Measurements from ENCODE around the gene SLC38A8. TPM values are rescaled to one million over a fixed set of nuclear protein-coding genes. Genes with fewer than 3 reads are reported as not detected.

The SLC38A8 gene
- total RNA-seq, 1 donor from 2014 or later = not detected

DNA sequence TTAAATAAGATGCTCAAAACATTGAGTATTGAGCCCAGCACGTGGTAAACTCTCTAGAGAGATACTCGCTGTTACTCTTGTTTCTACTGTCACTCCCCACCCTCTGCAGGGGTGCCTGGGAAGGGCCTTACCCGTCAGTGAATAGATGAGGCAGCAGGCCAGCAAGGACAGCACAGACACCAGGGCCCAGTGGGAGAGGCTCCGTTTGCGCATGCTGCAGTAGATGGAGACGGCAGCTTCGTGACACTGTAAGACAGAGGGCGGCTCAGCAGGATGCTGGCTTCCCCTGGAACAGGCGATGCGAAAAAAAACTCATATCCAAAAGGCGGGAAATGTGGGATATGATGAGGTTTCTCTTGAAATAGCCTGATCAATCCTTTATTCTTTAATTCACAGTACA lies 20.0 kb downstream of the SLC38A8 start:
- no peak overlapping the region for H3K27ac ChIP-seq
- H3K4me1 ChIP-seq = no peaks in the 10 kb centered on the region
- intact Hi-C loops (cut with DNase I) = no loop called here
- TF ChIP-seq, protein P1, sequence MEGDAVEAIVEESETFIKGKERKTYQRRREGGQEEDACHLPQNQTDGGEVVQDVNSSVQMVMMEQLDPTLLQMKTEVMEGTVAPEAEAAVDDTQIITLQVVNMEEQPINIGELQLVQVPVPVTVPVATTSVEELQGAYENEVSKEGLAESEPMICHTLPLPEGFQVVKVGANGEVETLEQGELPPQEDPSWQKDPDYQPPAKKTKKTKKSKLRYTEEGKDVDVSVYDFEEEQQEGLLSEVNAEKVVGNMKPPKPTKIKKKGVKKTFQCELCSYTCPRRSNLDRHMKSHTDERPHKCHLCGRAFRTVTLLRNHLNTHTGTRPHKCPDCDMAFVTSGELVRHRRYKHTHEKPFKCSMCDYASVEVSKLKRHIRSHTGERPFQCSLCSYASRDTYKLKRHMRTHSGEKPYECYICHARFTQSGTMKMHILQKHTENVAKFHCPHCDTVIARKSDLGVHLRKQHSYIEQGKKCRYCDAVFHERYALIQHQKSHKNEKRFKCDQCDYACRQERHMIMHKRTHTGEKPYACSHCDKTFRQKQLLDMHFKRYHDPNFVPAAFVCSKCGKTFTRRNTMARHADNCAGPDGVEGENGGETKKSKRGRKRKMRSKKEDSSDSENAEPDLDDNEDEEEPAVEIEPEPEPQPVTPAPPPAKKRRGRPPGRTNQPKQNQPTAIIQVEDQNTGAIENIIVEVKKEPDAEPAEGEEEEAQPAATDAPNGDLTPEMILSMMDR (IDR thresholded peaks at IDR 0.05) = no peak
- no peak overlapping the region for H3K4me3 ChIP-seq
- no peaks in the 10 kb centered on the region for H3K27me3 ChIP-seq
- H3K36me3 ChIP-seq = no peaks in the 10 kb centered on the region
- DNase-seq (ENCODE audit: low spot score in 2 of 2) = no peak
- peaks cover 0 to 14% of the 10 kb centered on the region in 2 donors for H3K9me3 ChIP-seq

DNA sequence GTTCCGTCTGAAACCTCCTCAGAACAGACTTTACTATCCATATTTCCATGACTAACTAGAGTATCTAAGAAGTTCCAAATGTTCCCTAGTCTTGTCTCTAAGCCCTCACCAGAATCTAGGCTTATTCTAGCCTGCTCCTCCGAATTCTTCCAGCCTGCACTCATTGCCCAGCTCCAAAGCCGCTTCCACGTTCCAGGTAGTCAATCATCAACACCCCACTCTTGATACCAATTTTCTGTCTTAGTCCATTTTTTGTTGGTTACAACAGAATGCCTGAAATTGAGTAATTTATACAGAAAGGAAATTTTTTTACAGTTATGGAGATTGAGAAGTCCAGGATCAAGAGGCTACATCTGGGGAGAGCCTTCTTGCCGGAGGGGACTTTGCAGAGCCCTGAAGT lies 21.1 kb downstream of the SLC38A8 start:
- Histone ChIP-seq H3K4me3 (no peak overlapping the region), H3K27me3 (no peaks in the 10 kb centered on the region), H3K4me1 (no peaks in the 10 kb centered on the region), H3K36me3 (no peaks in the 10 kb centered on the region), H3K27ac (no peak overlapping the region), H3K9me3 (peaks cover 0 to 14% of the 10 kb centered on the region in 2 donors)
- DNase-seq (ENCODE audit: low spot score in 2 of 2) = no peak
- TF ChIP-seq, protein P1 (IDR thresholded peaks at IDR 0.05) = no peak
- intact Hi-C loops (cut with DNase I) = no loop called here

DNA sequence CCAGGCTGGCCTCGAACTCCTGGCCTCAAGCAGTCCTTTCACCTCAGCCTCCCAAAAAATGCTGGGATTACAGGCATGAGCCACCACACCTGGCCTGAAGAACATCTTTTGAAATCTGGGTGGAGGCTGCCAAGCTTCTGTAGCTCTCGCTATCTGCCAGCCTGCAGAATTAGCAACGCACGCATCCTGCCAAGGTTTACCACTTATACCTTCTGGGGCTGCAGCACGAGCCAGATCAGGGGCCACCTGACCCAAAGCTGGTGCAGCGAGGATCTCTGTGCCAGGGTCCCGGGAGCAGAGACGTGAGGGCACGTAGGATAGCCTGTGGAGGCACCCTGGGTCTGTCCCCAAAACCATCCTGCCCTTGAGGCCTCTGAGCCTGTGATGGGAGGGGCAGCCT lies 22.2 kb downstream of the SLC38A8 start:
- DNase-seq (ENCODE audit: low spot score in 2 of 2) = no peak
- H3K9me3 ChIP-seq = peaks cover 0 to 14% of the 10 kb centered on the region in 2 donors
- no peaks in the 10 kb centered on the region for H3K4me1 ChIP-seq
- TF ChIP-seq, protein P1 (IDR thresholded peaks at IDR 0.05) = no peak
- no peak overlapping the region for H3K27ac ChIP-seq
- H3K36me3 ChIP-seq = no peaks in the 10 kb centered on the region
- intact Hi-C loops (cut with DNase I) = no loop called here
- no peaks in the 10 kb centered on the region for H3K27me3 ChIP-seq
- H3K4me3 ChIP-seq = no peak overlapping the region

DNA sequence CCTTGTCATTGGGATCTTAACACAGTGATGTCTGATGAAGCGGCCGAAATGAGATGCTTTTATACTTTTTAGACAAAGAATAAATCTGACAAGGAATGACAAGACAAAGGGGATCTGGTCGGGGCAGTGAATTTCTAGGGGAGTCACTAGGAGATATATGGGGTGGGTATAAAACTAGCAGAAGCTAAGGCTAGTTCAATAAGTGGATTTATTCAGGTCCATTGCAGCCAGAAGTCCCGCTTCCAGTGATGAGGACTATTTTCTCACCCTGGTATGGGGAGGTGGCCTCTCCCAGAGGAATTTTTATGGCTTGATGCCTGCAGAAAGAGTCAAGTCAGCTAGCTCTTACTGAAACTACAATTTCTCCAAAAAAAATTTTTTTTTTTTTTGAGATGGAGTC lies 23.9 kb downstream of the SLC38A8 start:
- Histone ChIP-seq H3K27me3 (no peaks in the 10 kb centered on the region), H3K9me3 (peaks cover 0 to 14% of the 10 kb centered on the region in 2 donors), H3K4me1 (no peaks in the 10 kb centered on the region), H3K27ac (no peak overlapping the region), H3K36me3 (no peaks in the 10 kb centered on the region), H3K4me3 (no peak overlapping the region)
- TF ChIP-seq, protein P1 (IDR thresholded peaks at IDR 0.05) = no peak
- no peak for DNase-seq (ENCODE audit: low spot score in 2 of 2)
- intact Hi-C loops (cut with DNase I) = no loop called here

DNA sequence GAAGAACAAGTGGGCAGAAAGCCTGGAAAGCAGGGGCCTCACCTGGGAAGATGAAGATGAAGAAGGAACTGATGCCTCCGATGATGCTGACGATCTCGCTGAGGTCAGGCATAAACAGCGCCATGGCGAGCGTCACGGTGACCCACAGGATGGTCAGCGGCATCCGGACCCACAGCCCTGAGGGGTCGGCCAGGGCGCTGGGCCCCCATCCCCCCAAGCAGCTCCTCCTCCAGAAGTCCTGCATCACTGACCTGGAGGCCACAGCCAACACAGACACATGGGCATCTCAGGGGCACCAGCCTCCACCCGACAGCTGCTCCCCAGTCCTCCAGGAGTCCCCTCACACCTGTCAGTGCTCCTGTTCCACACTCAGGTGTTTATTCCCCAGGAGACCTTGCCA lies 26.1 kb downstream of the SLC38A8 start:
- no peak overlapping the region for H3K4me3 ChIP-seq
- H3K27me3 ChIP-seq = no peaks in the 10 kb centered on the region
- H3K27ac ChIP-seq = no peak overlapping the region
- H3K4me1 ChIP-seq = no peaks in the 10 kb centered on the region
- TF ChIP-seq, protein P1 (IDR thresholded peaks at IDR 0.05) = no peak
- peaks cover 0 to 9% of the 10 kb centered on the region in 2 donors for H3K9me3 ChIP-seq
- no peak for DNase-seq (ENCODE audit: low spot score in 2 of 2)
- H3K36me3 ChIP-seq = no peaks in the 10 kb centered on the region
- intact Hi-C loops (cut with DNase I) = no loop called here

DNA sequence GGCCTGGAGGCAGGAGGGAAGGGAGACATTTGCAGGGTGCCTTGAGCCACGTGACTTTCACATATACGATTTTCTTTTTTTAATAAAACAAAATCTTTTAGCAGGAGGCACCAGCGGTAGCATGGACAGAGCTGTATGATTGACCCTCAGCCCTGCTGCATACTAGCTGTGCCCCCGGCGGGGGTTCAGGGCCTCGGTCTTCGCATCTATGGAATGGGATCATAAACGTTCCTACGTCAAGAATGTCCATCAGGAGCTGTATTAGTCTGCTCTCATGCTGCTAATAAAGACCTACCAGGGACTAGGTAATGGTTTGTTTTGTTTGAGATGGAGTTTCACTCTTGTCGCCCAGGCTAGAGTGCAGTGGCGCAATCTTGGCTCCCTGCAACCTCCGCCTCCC lies 27.2 kb downstream of the SLC38A8 start:
- intact Hi-C loops (cut with DNase I) = no loop called here
- TF ChIP-seq, protein P1 (IDR thresholded peaks at IDR 0.05) = no peak
- no peaks in the 10 kb centered on the region for H3K4me1 ChIP-seq

More for the DNA sequence above, 27.2 kb downstream of the SLC38A8 start:
- H3K4me3 ChIP-seq = no peak overlapping the region
- no peak for DNase-seq (ENCODE audit: low spot score in 2 of 2)
- peaks cover 0 to 3% of the 10 kb centered on the region in 2 donors for H3K9me3 ChIP-seq
- H3K27me3 ChIP-seq = no peaks in the 10 kb centered on the region
- no peak overlapping the region for H3K27ac ChIP-seq
- no peaks in the 10 kb centered on the region for H3K36me3 ChIP-seq

Data from ascending aorta (tissue), 2 donors.